ENCODE data around the gene LHPP. TPM values are rescaled to one million over a fixed set of nuclear protein-coding genes. Genes with fewer than 3 reads are reported as not detected.

LHPP gene
- total and polyA plus RNA-seq, 2 experiments from 2014 or later, result 27.4 to 40.2 TPM

DNA sequence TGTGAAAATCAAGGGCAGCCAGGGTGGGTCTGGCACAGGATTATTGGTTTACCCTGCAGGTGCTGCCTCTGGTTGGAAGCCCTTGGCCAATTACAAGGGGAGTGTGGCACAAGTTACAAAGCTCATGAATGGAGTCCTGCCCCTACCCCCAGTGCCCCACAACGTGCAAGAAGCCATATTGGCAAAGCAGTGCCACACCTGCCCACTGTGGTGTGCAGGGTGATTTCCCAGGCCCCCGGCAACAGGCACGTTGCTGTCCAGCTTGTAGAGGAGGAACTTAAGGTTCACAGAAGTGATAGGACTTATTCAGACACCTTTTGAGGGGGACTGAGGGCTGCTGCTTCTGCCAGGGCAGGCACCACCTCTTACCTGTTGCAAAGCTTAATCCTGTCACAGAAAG is 11.4 kb downstream of the LHPP start (continued):
- TF ChIP-seq, protein P1, sequence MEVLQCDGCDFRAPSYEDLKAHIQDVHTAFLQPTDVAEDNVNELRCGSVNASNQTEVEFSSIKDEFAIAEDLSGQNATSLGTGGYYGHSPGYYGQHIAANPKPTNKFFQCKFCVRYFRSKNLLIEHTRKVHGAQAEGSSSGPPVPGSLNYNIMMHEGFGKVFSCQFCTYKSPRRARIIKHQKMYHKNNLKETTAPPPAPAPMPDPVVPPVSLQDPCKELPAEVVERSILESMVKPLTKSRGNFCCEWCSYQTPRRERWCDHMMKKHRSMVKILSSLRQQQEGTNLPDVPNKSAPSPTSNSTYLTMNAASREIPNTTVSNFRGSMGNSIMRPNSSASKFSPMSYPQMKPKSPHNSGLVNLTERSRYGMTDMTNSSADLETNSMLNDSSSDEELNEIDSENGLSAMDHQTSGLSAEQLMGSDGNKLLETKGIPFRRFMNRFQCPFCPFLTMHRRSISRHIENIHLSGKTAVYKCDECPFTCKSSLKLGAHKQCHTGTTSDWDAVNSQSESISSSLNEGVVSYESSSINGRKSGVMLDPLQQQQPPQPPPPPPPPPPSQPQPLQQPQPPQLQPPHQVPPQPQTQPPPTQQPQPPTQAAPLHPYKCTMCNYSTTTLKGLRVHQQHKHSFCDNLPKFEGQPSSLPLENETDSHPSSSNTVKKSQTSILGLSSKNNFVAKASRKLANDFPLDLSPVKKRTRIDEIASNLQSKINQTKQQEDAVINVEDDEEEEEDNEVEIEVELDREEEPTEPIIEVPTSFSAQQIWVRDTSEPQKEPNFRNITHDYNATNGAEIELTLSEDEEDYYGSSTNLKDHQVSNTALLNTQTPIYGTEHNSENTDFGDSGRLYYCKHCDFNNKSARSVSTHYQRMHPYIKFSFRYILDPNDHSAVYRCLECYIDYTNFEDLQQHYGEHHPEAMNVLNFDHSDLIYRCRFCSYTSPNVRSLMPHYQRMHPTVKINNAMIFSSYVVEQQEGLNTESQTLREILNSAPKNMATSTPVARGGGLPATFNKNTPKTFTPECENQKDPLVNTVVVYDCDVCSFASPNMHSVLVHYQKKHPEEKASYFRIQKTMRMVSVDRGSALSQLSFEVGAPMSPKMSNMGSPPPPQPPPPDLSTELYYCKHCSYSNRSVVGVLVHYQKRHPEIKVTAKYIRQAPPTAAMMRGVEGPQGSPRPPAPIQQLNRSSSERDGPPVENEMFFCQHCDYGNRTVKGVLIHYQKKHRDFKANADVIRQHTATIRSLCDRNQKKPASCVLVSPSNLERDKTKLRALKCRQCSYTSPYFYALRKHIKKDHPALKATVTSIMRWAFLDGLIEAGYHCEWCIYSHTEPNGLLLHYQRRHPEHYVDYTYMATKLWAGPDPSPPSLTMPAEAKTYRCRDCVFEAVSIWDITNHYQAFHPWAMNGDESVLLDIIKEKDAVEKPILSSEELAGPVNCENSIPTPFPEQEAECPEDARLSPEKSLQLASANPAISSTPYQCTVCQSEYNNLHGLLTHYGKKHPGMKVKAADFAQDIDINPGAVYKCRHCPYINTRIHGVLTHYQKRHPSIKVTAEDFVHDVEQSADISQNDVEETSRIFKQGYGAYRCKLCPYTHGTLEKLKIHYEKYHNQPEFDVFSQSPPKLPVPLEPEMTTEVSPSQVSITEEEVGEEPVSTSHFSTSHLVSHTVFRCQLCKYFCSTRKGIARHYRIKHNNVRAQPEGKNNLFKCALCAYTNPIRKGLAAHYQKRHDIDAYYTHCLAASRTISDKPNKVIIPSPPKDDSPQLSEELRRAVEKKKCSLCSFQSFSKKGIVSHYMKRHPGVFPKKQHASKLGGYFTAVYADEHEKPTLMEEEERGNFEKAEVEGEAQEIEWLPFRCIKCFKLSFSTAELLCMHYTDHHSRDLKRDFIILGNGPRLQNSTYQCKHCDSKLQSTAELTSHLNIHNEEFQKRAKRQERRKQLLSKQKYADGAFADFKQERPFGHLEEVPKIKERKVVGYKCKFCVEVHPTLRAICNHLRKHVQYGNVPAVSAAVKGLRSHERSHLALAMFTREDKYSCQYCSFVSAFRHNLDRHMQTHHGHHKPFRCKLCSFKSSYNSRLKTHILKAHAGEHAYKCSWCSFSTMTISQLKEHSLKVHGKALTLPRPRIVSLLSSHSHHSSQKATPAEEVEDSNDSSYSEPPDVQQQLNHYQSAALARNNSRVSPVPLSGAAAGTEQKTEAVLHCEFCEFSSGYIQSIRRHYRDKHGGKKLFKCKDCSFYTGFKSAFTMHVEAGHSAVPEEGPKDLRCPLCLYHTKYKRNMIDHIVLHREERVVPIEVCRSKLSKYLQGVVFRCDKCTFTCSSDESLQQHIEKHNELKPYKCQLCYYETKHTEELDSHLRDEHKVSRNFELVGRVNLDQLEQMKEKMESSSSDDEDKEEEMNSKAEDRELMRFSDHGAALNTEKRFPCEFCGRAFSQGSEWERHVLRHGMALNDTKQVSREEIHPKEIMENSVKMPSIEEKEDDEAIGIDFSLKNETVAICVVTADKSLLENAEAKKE (CRISPR knock-in tag; IDR thresholded peaks at IDR 0.05), result no peak
- TF ChIP-seq, protein P2, sequence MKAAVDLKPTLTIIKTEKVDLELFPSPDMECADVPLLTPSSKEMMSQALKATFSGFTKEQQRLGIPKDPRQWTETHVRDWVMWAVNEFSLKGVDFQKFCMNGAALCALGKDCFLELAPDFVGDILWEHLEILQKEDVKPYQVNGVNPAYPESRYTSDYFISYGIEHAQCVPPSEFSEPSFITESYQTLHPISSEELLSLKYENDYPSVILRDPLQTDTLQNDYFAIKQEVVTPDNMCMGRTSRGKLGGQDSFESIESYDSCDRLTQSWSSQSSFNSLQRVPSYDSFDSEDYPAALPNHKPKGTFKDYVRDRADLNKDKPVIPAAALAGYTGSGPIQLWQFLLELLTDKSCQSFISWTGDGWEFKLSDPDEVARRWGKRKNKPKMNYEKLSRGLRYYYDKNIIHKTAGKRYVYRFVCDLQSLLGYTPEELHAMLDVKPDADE (IDR thresholded peaks at IDR 0.05), result no peak
- TF ChIP-seq EZH2 (IDR thresholded peaks at IDR 0.05; ENCODE audit: low read depth, unreplicated experiment), result no peak
- TF ChIP-seq, protein P3, sequence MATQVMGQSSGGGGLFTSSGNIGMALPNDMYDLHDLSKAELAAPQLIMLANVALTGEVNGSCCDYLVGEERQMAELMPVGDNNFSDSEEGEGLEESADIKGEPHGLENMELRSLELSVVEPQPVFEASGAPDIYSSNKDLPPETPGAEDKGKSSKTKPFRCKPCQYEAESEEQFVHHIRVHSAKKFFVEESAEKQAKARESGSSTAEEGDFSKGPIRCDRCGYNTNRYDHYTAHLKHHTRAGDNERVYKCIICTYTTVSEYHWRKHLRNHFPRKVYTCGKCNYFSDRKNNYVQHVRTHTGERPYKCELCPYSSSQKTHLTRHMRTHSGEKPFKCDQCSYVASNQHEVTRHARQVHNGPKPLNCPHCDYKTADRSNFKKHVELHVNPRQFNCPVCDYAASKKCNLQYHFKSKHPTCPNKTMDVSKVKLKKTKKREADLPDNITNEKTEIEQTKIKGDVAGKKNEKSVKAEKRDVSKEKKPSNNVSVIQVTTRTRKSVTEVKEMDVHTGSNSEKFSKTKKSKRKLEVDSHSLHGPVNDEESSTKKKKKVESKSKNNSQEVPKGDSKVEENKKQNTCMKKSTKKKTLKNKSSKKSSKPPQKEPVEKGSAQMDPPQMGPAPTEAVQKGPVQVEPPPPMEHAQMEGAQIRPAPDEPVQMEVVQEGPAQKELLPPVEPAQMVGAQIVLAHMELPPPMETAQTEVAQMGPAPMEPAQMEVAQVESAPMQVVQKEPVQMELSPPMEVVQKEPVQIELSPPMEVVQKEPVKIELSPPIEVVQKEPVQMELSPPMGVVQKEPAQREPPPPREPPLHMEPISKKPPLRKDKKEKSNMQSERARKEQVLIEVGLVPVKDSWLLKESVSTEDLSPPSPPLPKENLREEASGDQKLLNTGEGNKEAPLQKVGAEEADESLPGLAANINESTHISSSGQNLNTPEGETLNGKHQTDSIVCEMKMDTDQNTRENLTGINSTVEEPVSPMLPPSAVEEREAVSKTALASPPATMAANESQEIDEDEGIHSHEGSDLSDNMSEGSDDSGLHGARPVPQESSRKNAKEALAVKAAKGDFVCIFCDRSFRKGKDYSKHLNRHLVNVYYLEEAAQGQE (IDR thresholded peaks at IDR 0.05; ENCODE audit: unreplicated experiment), result no peak

Data from GM23338 (cell line).